Measurements from ENCODE around the gene PBRM1. TPM values are rescaled to one million over a fixed set of nuclear protein-coding genes. Genes with fewer than 3 reads are reported as not detected.

The PBRM1 gene
- total RNA-seq, 4 donors from 2014 or later: 71.0 to 93.6 (median 85.5) TPM

- Histone ChIP-seq H3K36me3 (peaks cover 50% of the 10 kb centered on the region), H3K9me3 (no peaks in the 10 kb centered on the region), H3K27ac (peak overlapping the region; percentile 74), H3K27me3 (no peaks in the 10 kb centered on the region), H3K4me1 (peaks cover 41% of the 10 kb centered on the region), H3K4me3 (no peak overlapping the region)
- DNase-seq (ENCODE audit: low spot score in 2 of 2): peak in 1 of 2 donors; percentile 76
- WGBS: 68% methylated on average over 8 of the region's 9 CpGs
- TF ChIP-seq POLR2AphosphoS5 (IDR thresholded peaks at IDR 0.05): no peak
- no peak for TF ChIP-seq CTCF (IDR thresholded peaks at IDR 0.05)
- no peak for TF ChIP-seq POLR2A (IDR thresholded peaks at IDR 0.05)
- TF ChIP-seq EP300 (IDR thresholded peaks at IDR 0.05): no peak
Observed at GRCh38 chr3:52525680-52526561, 159.8 kb downstream of the PBRM1 start.

- Histone ChIP-seq H3K4me1 (peaks cover 32% of the 10 kb centered on the region), H3K4me3 (peak overlapping the region; percentile 8), H3K27me3 (no peaks in the 10 kb centered on the region), H3K9me3 (no peaks in the 10 kb centered on the region), H3K27ac (peak overlapping the region; percentile 74), H3K36me3 (peaks cover 50% of the 10 kb centered on the region)
- 27% methylated on average over 21 of the region's 34 CpGs for WGBS
- no peak for TF ChIP-seq EP300 (IDR thresholded peaks at IDR 0.05)
- peak in 1 of 2 donors; percentile 73 for DNase-seq (ENCODE audit: low spot score in 2 of 2)
Observed at GRCh38 chr3:52524752-52525679, 160.7 kb downstream of the PBRM1 start.

GRCh38 chr3:52524258-52524751 lies 161.4 kb downstream of the PBRM1 start:
- Histone ChIP-seq H3K9me3 (no peaks in the 10 kb centered on the region), H3K4me3 (no peak overlapping the region), H3K27ac (peak overlapping the region; percentile 74), H3K4me1 (peaks cover 26% of the 10 kb centered on the region), H3K36me3 (peaks cover 50% of the 10 kb centered on the region), H3K27me3 (no peaks in the 10 kb centered on the region)
- TF ChIP-seq POLR2A (IDR thresholded peaks at IDR 0.05): no peak
- TF ChIP-seq POLR2AphosphoS5 (IDR thresholded peaks at IDR 0.05): no peak
- TF ChIP-seq CTCF (IDR thresholded peaks at IDR 0.05): no peak
- TF ChIP-seq EP300 (IDR thresholded peaks at IDR 0.05): no peak
- 89% methylated on average over 18 of the region's 18 CpGs for WGBS
- DNase-seq (ENCODE audit: low spot score in 2 of 2): peak in 1 of 2 donors; percentile 62

GRCh38 chr3:52523386-52524257 lies 162.1 kb downstream of the PBRM1 start:
- Histone ChIP-seq H3K27ac (peak overlapping the region; percentile 74), H3K9me3 (no peaks in the 10 kb centered on the region), H3K36me3 (peaks cover 48% of the 10 kb centered on the region), H3K4me1 (peaks cover 32% of the 10 kb centered on the region), H3K27me3 (no peaks in the 10 kb centered on the region), H3K4me3 (no peak overlapping the region)
- DNase-seq (ENCODE audit: low spot score in 2 of 2): peak in 1 of 2 donors; percentile 61
- TF ChIP-seq EP300 (IDR thresholded peaks at IDR 0.05) (no peak), POLR2AphosphoS5 (IDR thresholded peaks at IDR 0.05) (no peak), POLR2A (IDR thresholded peaks at IDR 0.05) (no peak), CTCF (IDR thresholded peaks at IDR 0.05) (no peak)
- 96% methylated on average over 13 of the region's 26 CpGs for WGBS

Measured in suprapubic skin (tissue), 4 donors.